Calu3 (cell line): ENCODE data around the gene TCF7L2. TPM values are rescaled to one million over a fixed set of nuclear protein-coding genes. Genes with fewer than 3 reads are reported as not detected.

Source experiments
- BruUV-seq: library from RNA; stranded (reverse); fragments of 400-500 nt; replicated peaks from 2 replicates; lab custom pipeline; 2021; lab: Mats Ljungman, UMichigan
- CTCF ChIA-PET: fragments of 300-600 bp; sonication (Branson Sonifier 250); formaldehyde crosslinking; loops from one replicate; lab custom pipeline; 2022; ENCODE audit warnings: antibody characterized with exemption; lab: Charles Lee
- DNase-seq: peaks from one replicate; pipeline ENCODE4 v3.0.0; 2022
- H3K27ac Mint-ChIP-seq: one replicate; pipeline ENCODE4 v1.8.0; 2022; ENCODE audit warnings: mixed read lengths; ENCODE audit not compliant: unreplicated experiment
- H3K27me3 Mint-ChIP-seq: one replicate; pipeline ENCODE4 v1.8.0; 2022; ENCODE audit warnings: mixed read lengths; ENCODE audit not compliant: unreplicated experiment
- H3K36me3 Mint-ChIP-seq: one replicate; pipeline ENCODE4 v1.8.0; 2022; ENCODE audit warnings: mild to moderate bottlenecking, moderate library complexity, mixed read lengths; ENCODE audit not compliant: insufficient read depth, unreplicated experiment
- H3K4me1 Mint-ChIP-seq: one replicate; pipeline ENCODE4 v1.8.0; 2022; ENCODE audit warnings: mild to moderate bottlenecking, low read depth, mixed read lengths; ENCODE audit not compliant: unreplicated experiment
- H3K4me3 Mint-ChIP-seq: one replicate; pipeline ENCODE4 v1.8.0; 2022; ENCODE audit warnings: mild to moderate bottlenecking, low read depth, moderate library complexity, mixed read lengths; ENCODE audit not compliant: unreplicated experiment
- H3K9me3 Mint-ChIP-seq: one replicate; pipeline ENCODE4 v1.8.0; 2022; ENCODE audit warnings: low read depth, mixed read lengths; ENCODE audit not compliant: unreplicated experiment
- CTCF ChIP-seq: fragments of 200-600 bp; IDR thresholded peaks from one replicate; pipeline ENCODE4 v1.8.0; 2022; ENCODE audit warnings: antibody characterized with exemption; ENCODE audit not compliant: unreplicated experiment
- intact Hi-C: fragments of 100-400 bp; cut with micrococcal nuclease; formaldehyde crosslinking; loops from one replicate; pipeline ENCODE4 v1.10.0; 2022; ENCODE audit not compliant: unreplicated experiment
- total RNA-seq: library from RNA; stranded (reverse); gene quantifications from 2 replicates; pipeline ENCODE4 v1.2.3, GENCODE V29; 2022

The TCF7L2 gene
- total RNA-seq, 1 experiment from 2014 or later, result 36.6 TPM

- no peak for TF ChIP-seq CTCF
- H3K36me3 Mint-ChIP-seq, result no peaks in the 10 kb centered on the region
- no peaks in the 10 kb centered on the region for H3K9me3 Mint-ChIP-seq
Observed at GRCh38 chr10:112979927-112980326, 29.9 kb downstream of the TCF7L2 start.

GRCh38 chr10:112980937-112981336 is 30.9 kb downstream of the TCF7L2 start:
- no peak for TF ChIP-seq CTCF
- H3K4me1 Mint-ChIP-seq, result peaks cover 12% of the 10 kb centered on the region
- no peak for DNase-seq
- CTCF ChIA-PET, result interaction anchor here (0.7 kb wide), 1 partner anchor 12 kb away, joined by 3 read pairs; no protein-coding TSS in a partner anchor
- no peaks in the 10 kb centered on the region for H3K9me3 Mint-ChIP-seq
- H3K27me3 Mint-ChIP-seq, result no peaks in the 10 kb centered on the region
- BruUV-seq, result no TSS peak
- no peak overlapping the region for H3K27ac Mint-ChIP-seq
- H3K4me3 Mint-ChIP-seq, result no peak overlapping the region
- H3K36me3 Mint-ChIP-seq, result no peaks in the 10 kb centered on the region
- intact Hi-C loops, result no loop called here

More at GRCh38 chr10:112979927-112980326, 29.9 kb downstream of the TCF7L2 start:
- no peak for DNase-seq
- Mint-ChIP-seq H3K27me3 (no peaks in the 10 kb centered on the region), H3K4me1 (peaks cover 2% of the 10 kb centered on the region), H3K27ac (no peak overlapping the region), H3K4me3 (no peak overlapping the region)
- BruUV-seq, result no TSS peak
- intact Hi-C loops, result no loop called here
- CTCF ChIA-PET, result no interaction called here

GRCh38 chr10:112981553-112981952 is 31.5 kb downstream of the TCF7L2 start:
- TF ChIP-seq CTCF, result no peak
- H3K27ac Mint-ChIP-seq, result no peak overlapping the region
- no peak overlapping the region for H3K4me3 Mint-ChIP-seq
- CTCF ChIA-PET, result no interaction called here
- intact Hi-C loops, result no loop called here
- BruUV-seq, result no TSS peak
- no peaks in the 10 kb centered on the region for H3K36me3 Mint-ChIP-seq
- H3K27me3 Mint-ChIP-seq, result no peaks in the 10 kb centered on the region
- H3K9me3 Mint-ChIP-seq, result no peaks in the 10 kb centered on the region
- peaks cover 18% of the 10 kb centered on the region for H3K4me1 Mint-ChIP-seq
- DNase-seq, result no peak

GRCh38 chr10:112983444-112984056 is 33.5 kb downstream of the TCF7L2 start:
- peaks cover 21% of the 10 kb centered on the region for H3K4me1 Mint-ChIP-seq
- DNase-seq, result no peak
- no TSS peak for BruUV-seq
- CTCF ChIA-PET, result no interaction called here
- TF ChIP-seq CTCF, result no peak
- H3K4me3 Mint-ChIP-seq, result no peak overlapping the region
- H3K27ac Mint-ChIP-seq, result no peak overlapping the region
- H3K9me3 Mint-ChIP-seq, result no peaks in the 10 kb centered on the region
- H3K36me3 Mint-ChIP-seq, result peaks cover 6% of the 10 kb centered on the region
- intact Hi-C loops, result no loop called here
- H3K27me3 Mint-ChIP-seq, result no peaks in the 10 kb centered on the region
